ENCODE data around the gene TNFSF11. TPM values are rescaled to one million over a fixed set of nuclear protein-coding genes. Genes with fewer than 3 reads are reported as not detected.
A peak's percentile ranks its signal among the peaks of the same experiment; 100 is the strongest.

Gene TNFSF11
- total and polyA plus RNA-seq, 2 experiments from 2014 or later, result not detected

DNA sequence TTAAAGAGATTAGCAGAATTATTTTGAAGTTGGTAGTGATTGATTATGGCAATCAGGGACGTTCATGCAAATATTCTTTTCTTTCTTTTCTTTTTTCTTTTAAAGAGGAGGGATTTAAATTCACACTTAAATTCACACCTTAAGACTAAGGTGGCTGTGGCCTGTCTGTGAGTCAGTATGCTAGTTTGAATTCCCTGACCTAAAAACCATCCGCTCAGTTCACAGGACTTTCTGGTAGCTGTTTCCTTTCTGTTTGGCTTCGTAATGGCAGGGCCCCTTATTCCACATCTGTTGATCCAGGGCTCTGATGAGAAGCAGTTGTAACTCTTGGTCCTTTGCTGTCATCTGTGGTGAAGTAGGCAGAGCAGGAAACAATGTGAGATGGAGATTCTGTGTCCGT, 7.5 kb downstream of the TNFSF11 start:
- no peaks in the 10 kb centered on the region for H3K9me2 ChIP-seq (ENCODE audit: insufficient read depth)
- H3K36me3 ChIP-seq (ENCODE audit: low read depth), result no peaks in the 10 kb centered on the region
- H3K4me2 ChIP-seq (ENCODE audit: unreplicated experiment), result no peak overlapping the region
- TF ChIP-seq EZH2phosphoT487 (IDR thresholded peaks at IDR 0.05; ENCODE audit: insufficient read depth, low read depth) (no peak), EZH2 (IDR thresholded peaks at IDR 0.05; ENCODE audit: insufficient read depth, poor library complexity, severe bottlenecking) (no peak)
- H2AFZ ChIP-seq, result no peak overlapping the region
- H3K9ac ChIP-seq, result no peak overlapping the region
- no peak overlapping the region for H3K4me3 ChIP-seq
- no peak overlapping the region for H3K27ac ChIP-seq
- no peaks in the 10 kb centered on the region for H4K20me1 ChIP-seq (ENCODE audit: insufficient read depth)
- in situ Hi-C loops (cut with MboI), result no loop called here
- peaks cover 38% of the 10 kb centered on the region for H3K27me3 ChIP-seq (replicated peaks; ENCODE audit: insufficient read depth)
- no peaks in the 10 kb centered on the region for H3K79me2 ChIP-seq (ENCODE audit: insufficient read depth)
- no peak for DNase-seq
- H3K9me3 ChIP-seq (ENCODE audit: low read depth), result no peaks in the 10 kb centered on the region
- H3F3A ChIP-seq (ENCODE audit: insufficient read depth), result no peaks in the 10 kb centered on the region
- 14% methylated on average over 4 of the region's 4 CpGs for WGBS, 2 experiments (ENCODE audit: low coverage in 1 of 2, low lambda C conversion rate in 2 of 2, missing lambda C conversion rate in 2 of 2)
- no peaks in the 10 kb centered on the region for H3K4me1 ChIP-seq (ENCODE audit: insufficient read depth)

- H2AFZ ChIP-seq, result no peak overlapping the region
- 41 to 50% methylated on average over 4 of the region's 4 CpGs for WGBS, 2 experiments (ENCODE audit: low coverage in 1 of 2, low lambda C conversion rate in 2 of 2, missing lambda C conversion rate in 2 of 2)
- H3K27me3 ChIP-seq (replicated peaks; ENCODE audit: insufficient read depth), result peaks cover 44% of the 10 kb centered on the region
Measured at GRCh38 chr13:42591602-42592001, 17.6 kb downstream of the TNFSF11 start.

GRCh38 chr13:42592915-42593900, 19.3 kb downstream of the TNFSF11 start:
- Histone ChIP-seq H4K20me1 (ENCODE audit: insufficient read depth) (no peaks in the 10 kb centered on the region), H3K9ac (no peak overlapping the region), H3K27me3 (replicated peaks; ENCODE audit: insufficient read depth) (peaks cover 37% of the 10 kb centered on the region), H3K9me2 (ENCODE audit: insufficient read depth) (no peaks in the 10 kb centered on the region), H3K4me1 (ENCODE audit: insufficient read depth) (no peaks in the 10 kb centered on the region), H3K27ac (no peak overlapping the region), H3K4me3 (no peak overlapping the region), H3K9me3 (ENCODE audit: low read depth) (no peaks in the 10 kb centered on the region), H3F3A (ENCODE audit: insufficient read depth) (no peaks in the 10 kb centered on the region), H3K79me2 (ENCODE audit: insufficient read depth) (no peaks in the 10 kb centered on the region), H3K36me3 (ENCODE audit: low read depth) (no peaks in the 10 kb centered on the region), H2AFZ (no peak overlapping the region), H3K4me2 (ENCODE audit: unreplicated experiment) (no peak overlapping the region)
- no peak for DNase-seq
- no peak for TF ChIP-seq EZH2 (IDR thresholded peaks at IDR 0.05; ENCODE audit: insufficient read depth, poor library complexity, severe bottlenecking)
- TF ChIP-seq EZH2phosphoT487 (IDR thresholded peaks at IDR 0.05; ENCODE audit: insufficient read depth, low read depth), result no peak
- WGBS, 2 experiments (ENCODE audit: low coverage in 1 of 2, low lambda C conversion rate in 2 of 2, missing lambda C conversion rate in 2 of 2), result 52 to 54% methylated on average over 8 of the region's 8 CpGs
- in situ Hi-C loops (cut with MboI), result no loop called here

More at GRCh38 chr13:42591602-42592001, 17.6 kb downstream of the TNFSF11 start:
- H3K27ac ChIP-seq, result no peak overlapping the region
- in situ Hi-C loops (cut with MboI), result no loop called here
- H3K79me2 ChIP-seq (ENCODE audit: insufficient read depth), result no peaks in the 10 kb centered on the region
- no peaks in the 10 kb centered on the region for H3K9me3 ChIP-seq (ENCODE audit: low read depth)
- no peak overlapping the region for H3K4me2 ChIP-seq (ENCODE audit: unreplicated experiment)
- no peaks in the 10 kb centered on the region for H3K9me2 ChIP-seq (ENCODE audit: insufficient read depth)
- no peak overlapping the region for H3K4me3 ChIP-seq
- no peaks in the 10 kb centered on the region for H3K36me3 ChIP-seq (ENCODE audit: low read depth)
- no peak for TF ChIP-seq EZH2phosphoT487 (IDR thresholded peaks at IDR 0.05; ENCODE audit: insufficient read depth, low read depth)
- TF ChIP-seq EZH2 (IDR thresholded peaks at IDR 0.05; ENCODE audit: insufficient read depth, poor library complexity, severe bottlenecking), result no peak
- H3F3A ChIP-seq (ENCODE audit: insufficient read depth), result no peaks in the 10 kb centered on the region
- H4K20me1 ChIP-seq (ENCODE audit: insufficient read depth), result no peaks in the 10 kb centered on the region
- no peak overlapping the region for H3K9ac ChIP-seq
- no peaks in the 10 kb centered on the region for H3K4me1 ChIP-seq (ENCODE audit: insufficient read depth)
- no peak for DNase-seq

- Histone ChIP-seq H3K9ac (no peak overlapping the region), H3K4me1 (ENCODE audit: insufficient read depth) (no peaks in the 10 kb centered on the region), H3K27me3 (replicated peaks; ENCODE audit: insufficient read depth) (peaks cover 32% of the 10 kb centered on the region), H4K20me1 (ENCODE audit: insufficient read depth) (no peaks in the 10 kb centered on the region), H3F3A (ENCODE audit: insufficient read depth) (no peaks in the 10 kb centered on the region), H3K36me3 (ENCODE audit: low read depth) (no peaks in the 10 kb centered on the region), H3K27ac (no peak overlapping the region), H2AFZ (no peak overlapping the region), H3K9me2 (ENCODE audit: insufficient read depth) (no peaks in the 10 kb centered on the region), H3K4me2 (ENCODE audit: unreplicated experiment) (no peak overlapping the region), H3K9me3 (ENCODE audit: low read depth) (no peaks in the 10 kb centered on the region), H3K4me3 (no peak overlapping the region), H3K79me2 (ENCODE audit: insufficient read depth) (no peaks in the 10 kb centered on the region)
- in situ Hi-C loops (cut with MboI), result no loop called here
- no peak for TF ChIP-seq EZH2 (IDR thresholded peaks at IDR 0.05; ENCODE audit: insufficient read depth, poor library complexity, severe bottlenecking)
- no peak for TF ChIP-seq EZH2phosphoT487 (IDR thresholded peaks at IDR 0.05; ENCODE audit: insufficient read depth, low read depth)
- 14 to 15% methylated on average over 7 of the region's 7 CpGs for WGBS, 2 experiments (ENCODE audit: low coverage in 1 of 2, low lambda C conversion rate in 2 of 2, missing lambda C conversion rate in 2 of 2)
- DNase-seq, result peak; percentile 80
Measured at GRCh38 chr13:42594481-42595252, 20.7 kb downstream of the TNFSF11 start.
